B cell (primary cell): ENCODE data around the gene TUBA1C.

ENCODE experiments used
- CTCF ChIP-seq: fragments of 200-600 bp; IDR thresholded peaks from one replicate; pipeline ENCODE4 v1.8.0; 2022; ENCODE audit warnings: antibody characterized with exemption, mild to moderate bottlenecking
- EZH2 ChIP-seq: IDR thresholded peaks from 2 replicates; pipeline ENCODE4 v1.6.1; 2012; ENCODE audit warnings: borderline replicate concordance, low read depth, mild to moderate bottlenecking, moderate library complexity, low read length; ENCODE audit not compliant: insufficient read depth, poor library complexity, severe bottlenecking

GRCh38 chr12:49323524-49324097 lies 58.7 kb downstream of the TUBA1C start:
- TF ChIP-seq CTCF (no peak), EZH2 (no peak)
